Activated CD4-positive, alpha-beta T cell treated with anti-CD3 and anti-CD28 coated beads, Interleukin-2, Interleukin-4, amounts not matched to agents 100 ng/mL and 50 ng/mL, durations not matched to agents 16 hours and 8 hours (primary cell): Measurements from ENCODE around the gene TTC6.

ENCODE experiments used
- DNase-seq: peaks from one replicate; pipeline ENCODE4 v3.0.0-alpha.2; 2020; ENCODE audit warnings: low spot score

TTC6 gene

GRCh38 chr14:37597914-37598746 lies 2.7 kb downstream of the TTC6 start:
- DNase-seq = no peak

- no peak for DNase-seq
Observed at GRCh38 chr14:37598747-37599506, 3.5 kb downstream of the TTC6 start.

- no peak for DNase-seq
Observed at GRCh38 chr14:37599507-37600368, 4.3 kb downstream of the TTC6 start.

- DNase-seq = no peak
Observed at GRCh38 chr14:37600880-37601741, 5.7 kb downstream of the TTC6 start.

- DNase-seq = no peak
Observed at GRCh38 chr14:37601865-37602264, 6.4 kb downstream of the TTC6 start.

GRCh38 chr14:37602605-37603453 lies 7.4 kb downstream of the TTC6 start:
- DNase-seq = no peak

- no peak for DNase-seq
Observed at GRCh38 chr14:37603688-37604251, 8.3 kb downstream of the TTC6 start.

GRCh38 chr14:37606678-37607077 lies 11.2 kb downstream of the TTC6 start:
- DNase-seq = no peak

- DNase-seq = no peak
Observed at GRCh38 chr14:37608649-37609048, 13.2 kb downstream of the TTC6 start.

GRCh38 chr14:37610945-37611523 lies 15.6 kb downstream of the TTC6 start:
- no peak for DNase-seq

- no peak for DNase-seq
Observed at GRCh38 chr14:37615582-37616289, 20.3 kb downstream of the TTC6 start.

GRCh38 chr14:37616853-37617252 lies 21.4 kb downstream of the TTC6 start:
- no peak for DNase-seq

GRCh38 chr14:37617864-37618365 lies 22.5 kb downstream of the TTC6 start:
- DNase-seq = no peak

- no peak for DNase-seq
Observed at GRCh38 chr14:37618498-37619028, 23.1 kb downstream of the TTC6 start.

- DNase-seq = no peak
Observed at GRCh38 chr14:37620856-37621255, 25.4 kb downstream of the TTC6 start.

GRCh38 chr14:37622231-37622923 lies 26.9 kb downstream of the TTC6 start:
- no peak for DNase-seq

- no peak for DNase-seq
Observed at GRCh38 chr14:37623426-37623951, 28.1 kb downstream of the TTC6 start.

GRCh38 chr14:37623971-37624370 lies 28.5 kb downstream of the TTC6 start:
- no peak for DNase-seq
